NCI-H1105 (cell line): ENCODE results near the gene RGS18.
"Not testable (repeated sequence)": the region's sequence is repeated elsewhere in the genome, so short reads cannot be mapped to it uniquely, and the experiment has no call there.

Experiments
- DNase-seq: peaks from one replicate; lab custom pipeline; 2025; lab: John Stamatoyannopoulos, UW

The RGS18 gene

GRCh38 chr1:192167011-192167410, 8.7 kb downstream of the RGS18 start:
- no peak for DNase-seq

- DNase-seq: peak; percentile 1
Observed at GRCh38 chr1:192167911-192168700, 9.8 kb downstream of the RGS18 start.

GRCh38 chr1:192168964-192169363, 10.7 kb downstream of the RGS18 start:
- DNase-seq: no peak

- DNase-seq: no peak
Observed at GRCh38 chr1:192170196-192170984, 12.1 kb downstream of the RGS18 start.

GRCh38 chr1:192171123-192171522, 12.9 kb downstream of the RGS18 start:
- no peak for DNase-seq

- DNase-seq: no peak
Observed at GRCh38 chr1:192175971-192176370, 17.7 kb downstream of the RGS18 start.

GRCh38 chr1:192183788-192184187, 25.5 kb downstream of the RGS18 start:
- no peak for DNase-seq

- no peak for DNase-seq
Observed at GRCh38 chr1:192186197-192186596, 27.9 kb downstream of the RGS18 start.

- DNase-seq: no peak
Observed at GRCh38 chr1:192190066-192190465, 31.8 kb downstream of the RGS18 start.

- DNase-seq: no peak
Observed at GRCh38 chr1:192201303-192201702, 43.0 kb downstream of the RGS18 start.

- DNase-seq: no peak
Observed at GRCh38 chr1:192224396-192224795, 66.1 kb downstream of the RGS18 start.

- no peak for DNase-seq
Observed at GRCh38 chr1:192224846-192225245, 66.6 kb downstream of the RGS18 start.

- no peak for DNase-seq
Observed at GRCh38 chr1:192225266-192225665, 67.0 kb downstream of the RGS18 start.

- no peak for DNase-seq
Observed at GRCh38 chr1:192225703-192226102, 67.4 kb downstream of the RGS18 start.

GRCh38 chr1:192227330-192227729, 69.1 kb downstream of the RGS18 start:
- no peak for DNase-seq

GRCh38 chr1:192227980-192228379, 69.7 kb downstream of the RGS18 start:
- not testable (repeated sequence) for DNase-seq

- DNase-seq: no peak
Observed at GRCh38 chr1:192232817-192233417, 74.7 kb downstream of the RGS18 start.

GRCh38 chr1:192235127-192235526, 76.9 kb downstream of the RGS18 start:
- DNase-seq: no peak
